HuH-7.5 (cell line): Measurements from ENCODE around the gene SMIM8.
"Not testable (repeated sequence)": the region's sequence is repeated elsewhere in the genome, so short reads cannot be mapped to it uniquely, and the experiment has no call there.

Source experiments
- DNase-seq: peaks from one replicate; pipeline ENCODE4 v3.0.0; 2011; ENCODE audit warnings: low spot score

SMIM8 gene, protein sequence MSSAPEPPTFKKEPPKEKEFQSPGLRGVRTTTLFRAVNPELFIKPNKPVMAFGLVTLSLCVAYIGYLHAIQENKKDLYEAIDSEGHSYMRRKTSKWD

DNA sequence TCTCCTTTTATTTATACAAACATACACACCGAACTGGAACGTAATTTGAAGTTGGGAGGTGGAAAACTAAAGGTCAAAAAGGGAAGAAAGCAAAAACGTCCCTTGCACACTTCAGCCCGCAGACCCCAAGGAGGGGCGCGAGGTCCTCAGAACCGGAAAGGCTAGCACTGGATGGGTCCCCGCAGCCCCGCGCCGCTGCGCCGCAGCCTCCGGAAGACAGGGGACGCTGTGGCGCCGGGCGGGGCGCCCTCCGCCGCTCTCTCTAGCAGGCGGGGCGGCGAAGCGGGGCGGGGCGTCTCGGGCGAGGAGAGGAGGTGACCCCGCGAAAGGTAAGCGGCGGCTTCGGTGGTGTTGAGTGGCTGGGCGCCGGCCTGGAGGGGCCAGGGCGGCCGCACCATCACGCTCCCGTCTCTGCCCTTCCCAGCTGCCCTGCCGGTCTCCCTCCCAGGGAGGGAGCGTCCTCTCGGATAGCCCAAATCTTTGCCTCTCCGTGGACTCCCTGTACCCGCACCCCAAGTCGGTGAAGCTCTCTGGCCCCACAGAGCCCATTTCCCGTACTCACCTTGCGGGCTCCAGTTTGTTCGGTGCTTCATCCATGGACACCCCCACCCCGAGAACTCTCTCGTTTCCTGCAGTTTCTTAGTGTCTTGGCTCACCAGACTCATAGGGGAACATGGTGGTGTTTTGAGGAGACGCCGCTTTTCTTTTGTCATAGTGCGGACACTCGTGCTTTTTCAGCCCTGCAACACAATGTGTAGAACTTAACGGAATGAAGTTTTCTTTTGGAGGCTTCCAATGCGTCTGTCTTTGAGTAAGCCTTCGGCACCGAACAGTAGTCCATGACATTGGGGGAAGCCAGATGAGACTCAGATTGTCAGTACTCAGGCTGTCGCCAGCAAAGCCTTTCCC lies at the start of gene SMIM8:
Gene SMIM8 (plus strand): TSS at position 285 of the 909 bp plus-strand sequence. CDS start 14,444 bp downstream, outside the sequence.
- DNase-seq = peak; percentile 73

DNA sequence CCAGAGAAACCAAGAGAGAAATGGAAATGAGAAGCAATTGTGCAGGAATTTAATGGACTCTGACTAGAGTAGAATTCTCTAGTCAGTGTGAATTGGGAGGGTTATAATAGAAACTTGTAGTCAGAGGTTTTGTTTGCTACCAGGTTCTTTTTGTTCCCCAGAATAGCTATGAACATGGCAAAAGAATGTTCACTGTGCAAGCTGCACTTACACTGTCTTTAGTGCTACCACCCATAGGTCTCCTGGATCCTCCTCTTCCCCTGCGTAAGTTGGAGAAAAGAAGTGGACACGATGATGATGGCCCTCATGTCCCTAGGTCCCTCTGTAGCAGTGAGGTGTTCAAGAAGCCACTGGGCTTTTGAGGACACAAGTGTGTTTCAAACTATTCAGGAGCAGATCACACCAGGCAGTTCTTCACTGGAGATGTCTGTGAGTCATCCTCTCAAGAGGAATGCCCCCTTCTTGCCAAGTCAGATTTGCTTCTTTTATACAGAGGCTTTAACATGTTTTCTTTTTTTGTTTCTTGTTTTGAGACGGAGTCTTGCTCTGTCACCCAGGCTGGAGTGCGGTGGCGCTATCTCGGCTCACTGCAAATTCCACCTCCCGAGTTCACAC lies 47.6 kb upstream of the SMIM8 start:
- no peak for DNase-seq

DNA sequence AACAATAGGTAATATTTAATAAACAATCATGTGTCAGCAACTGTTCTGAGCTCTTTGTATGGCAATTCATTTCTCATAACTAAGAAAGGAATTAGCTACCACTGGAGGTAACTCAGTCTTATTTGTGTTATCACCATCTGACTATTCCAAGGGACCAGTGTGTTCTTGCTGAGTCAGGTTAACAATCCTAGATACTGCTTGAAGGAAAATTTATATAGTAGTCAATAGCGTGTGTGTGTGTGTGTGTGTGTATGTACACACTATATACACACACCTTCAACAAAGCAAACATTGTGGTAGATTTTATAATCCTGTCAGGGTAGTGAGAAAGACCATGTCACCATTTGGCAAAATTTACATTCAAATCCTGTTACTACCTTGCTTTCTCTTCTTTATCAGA lies 45.8 kb upstream of the SMIM8 start:
- DNase-seq = no peak

DNA sequence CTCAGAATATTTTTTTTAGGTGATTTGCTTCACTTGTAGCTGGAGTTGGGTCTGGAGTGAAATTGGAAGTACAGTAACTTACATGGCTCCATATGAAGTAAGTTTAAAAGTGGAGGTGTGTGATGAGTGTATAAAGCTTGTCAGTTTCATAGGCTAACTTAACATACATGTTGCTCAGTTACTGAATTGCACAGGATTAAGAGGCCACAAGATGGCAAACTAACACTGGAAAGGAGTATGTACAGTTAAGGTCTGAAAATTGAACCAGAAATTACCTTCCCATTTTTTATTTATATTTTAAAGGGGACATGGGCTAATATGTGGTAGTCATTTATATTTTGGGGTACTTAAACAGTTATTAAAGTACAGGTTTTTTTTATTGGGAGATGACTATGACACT lies 45.3 kb upstream of the SMIM8 start:
- no peak for DNase-seq

DNA sequence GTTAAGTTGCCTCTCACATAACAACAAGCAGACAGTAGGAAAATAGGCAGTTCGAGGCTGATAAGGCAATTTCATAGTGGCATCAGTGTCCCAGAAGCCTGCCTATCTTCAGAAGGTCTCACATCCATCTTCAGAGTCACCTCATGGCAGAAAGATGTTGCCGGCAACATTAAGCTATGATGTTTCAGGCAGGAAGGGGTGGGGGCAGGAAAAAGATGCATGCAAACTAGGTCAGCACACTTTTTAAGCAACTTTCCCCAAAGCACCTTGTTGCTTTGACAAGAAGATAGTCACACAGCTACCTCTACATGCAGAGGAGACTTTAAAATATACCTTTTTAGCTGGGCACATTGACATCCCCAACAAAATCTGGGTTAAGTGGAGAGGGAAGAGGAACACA lies 43.2 kb upstream of the SMIM8 start:
- DNase-seq = no peak

DNA sequence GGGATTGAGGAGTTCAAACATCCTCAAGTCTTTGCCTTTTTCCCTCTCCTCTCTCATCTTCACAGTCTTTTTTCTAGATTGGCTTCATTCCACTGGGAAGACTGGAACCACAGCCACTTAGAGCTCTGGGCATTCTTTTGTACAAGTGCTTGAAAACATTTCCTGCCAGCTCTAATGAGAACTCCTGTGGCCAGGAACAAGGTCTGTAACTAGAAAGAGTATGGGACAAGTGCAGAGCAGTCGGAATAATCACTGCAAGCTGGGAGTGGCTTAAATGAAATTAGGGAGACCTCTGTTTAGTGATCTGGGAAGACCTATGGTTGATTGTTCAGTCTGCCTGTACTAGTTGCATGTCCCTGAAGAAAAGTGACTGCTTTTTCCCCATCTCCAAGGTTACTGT lies 41.0 kb upstream of the SMIM8 start:
- no peak for DNase-seq

DNA sequence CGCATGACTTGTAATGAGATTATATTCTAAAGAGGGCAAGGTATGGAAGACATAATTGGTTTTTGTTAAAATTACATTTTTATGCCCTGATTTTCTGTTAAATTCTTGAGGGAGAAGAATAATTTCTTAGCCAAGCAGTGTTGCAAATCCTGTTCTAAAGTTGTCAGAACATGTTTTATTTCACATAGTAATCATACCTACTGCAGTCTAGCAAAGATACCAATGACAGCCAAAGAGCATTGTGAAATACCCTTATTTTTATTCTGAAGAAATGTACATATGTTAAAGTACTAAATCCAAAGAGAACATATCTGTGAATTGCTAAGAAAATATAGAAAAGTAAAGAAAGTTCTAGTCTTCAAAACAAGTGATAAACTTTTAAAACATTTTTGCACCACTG lies 39.6 kb upstream of the SMIM8 start:
- DNase-seq = no peak

DNA sequence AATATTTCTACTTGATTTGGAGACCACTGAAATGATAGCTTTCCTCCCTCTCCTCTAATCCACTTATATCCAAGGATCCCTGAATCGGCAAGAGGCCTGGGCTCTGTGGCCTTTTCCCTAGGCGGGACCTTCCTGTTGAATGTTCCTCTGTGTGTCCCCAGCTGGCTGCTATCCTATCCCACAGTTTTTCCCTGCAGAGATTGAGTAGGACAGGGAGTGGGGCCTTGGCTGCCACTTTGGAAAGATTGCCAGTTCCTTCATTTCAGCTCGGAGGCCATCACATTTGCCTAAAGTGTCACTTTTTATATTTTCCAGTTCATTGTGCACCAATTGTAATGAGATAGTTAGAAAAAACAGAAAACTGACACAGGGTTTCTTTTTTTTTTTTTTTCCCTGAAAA lies 38.9 kb upstream of the SMIM8 start:
- no peak for DNase-seq

DNA sequence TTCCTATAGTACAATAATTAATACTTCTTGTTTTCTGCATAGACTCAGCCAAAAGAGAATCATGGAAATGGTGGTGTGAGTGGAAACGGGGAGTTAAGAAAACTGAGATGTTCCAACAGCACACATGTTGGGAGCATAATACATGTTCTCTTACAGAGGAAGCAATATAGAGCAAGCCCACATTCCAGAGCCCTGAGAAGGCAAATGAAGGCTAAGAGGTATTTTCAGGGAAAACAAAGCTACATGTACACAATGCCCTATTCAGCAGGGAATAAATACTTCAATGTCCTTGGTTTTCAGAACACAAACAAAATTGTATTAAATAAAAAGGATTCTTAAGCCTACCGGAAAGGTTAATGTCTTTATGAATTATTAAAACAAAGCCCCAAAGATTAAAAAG lies 35.1 kb upstream of the SMIM8 start:
- DNase-seq = no peak

DNA sequence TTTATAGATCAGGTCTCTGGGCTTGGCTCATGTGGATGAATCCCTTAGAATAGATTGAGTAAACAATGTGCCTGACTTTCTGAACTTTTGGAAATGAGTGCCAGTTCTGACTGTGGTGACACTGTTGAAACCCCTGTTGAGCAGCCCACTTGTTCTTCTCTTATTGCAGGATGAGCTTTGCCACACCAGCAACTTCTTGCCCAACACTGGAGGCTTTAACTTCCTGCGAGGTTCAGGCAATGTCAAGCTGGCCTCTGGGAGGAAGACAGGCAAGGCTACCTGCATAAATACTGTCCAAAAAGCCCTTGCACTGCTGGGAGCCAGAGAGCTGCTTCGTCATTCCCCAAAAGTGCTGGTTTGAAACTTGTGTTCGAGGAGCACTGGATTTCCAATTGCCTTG lies 32.8 kb upstream of the SMIM8 start:
- no peak for DNase-seq

DNA sequence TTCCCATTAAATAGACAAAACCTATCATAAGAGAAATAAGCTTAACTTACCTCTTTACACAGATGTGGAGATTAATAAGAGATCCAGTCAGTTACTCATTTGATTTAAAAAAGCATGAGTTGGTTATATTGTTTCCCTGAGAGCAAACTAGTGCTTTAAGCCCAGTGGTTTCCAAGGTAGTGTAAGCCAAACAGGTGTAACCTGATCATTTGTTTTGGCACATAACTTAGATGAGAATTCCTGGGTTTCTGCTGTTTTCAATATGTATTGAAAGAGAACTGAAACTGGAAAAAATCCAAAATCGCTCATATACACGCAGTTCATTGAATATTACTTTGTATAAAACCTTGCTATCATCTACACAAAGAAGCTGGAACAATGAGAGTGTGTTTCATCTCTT lies 30.5 kb upstream of the SMIM8 start:
- DNase-seq = no peak

DNA sequence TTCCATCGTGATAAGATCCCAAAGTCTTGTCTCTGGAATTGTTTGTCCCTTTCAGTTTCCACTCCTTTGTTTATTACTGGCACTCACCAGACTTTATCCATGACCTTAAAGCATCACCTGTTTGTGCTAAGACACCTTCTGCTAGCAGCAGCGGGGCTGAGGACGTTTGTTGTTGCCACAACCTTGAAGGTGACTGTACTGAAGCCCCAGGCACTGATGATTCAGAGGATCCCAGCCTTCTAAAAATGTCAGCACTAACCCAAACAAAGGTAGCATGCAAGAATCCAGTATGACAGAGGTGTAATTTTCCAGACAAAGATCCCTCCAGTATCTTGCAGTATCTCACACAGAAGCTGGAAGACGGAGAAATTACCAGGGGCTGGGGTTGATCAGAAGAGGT lies 28.9 kb upstream of the SMIM8 start:
- DNase-seq = no peak

DNA sequence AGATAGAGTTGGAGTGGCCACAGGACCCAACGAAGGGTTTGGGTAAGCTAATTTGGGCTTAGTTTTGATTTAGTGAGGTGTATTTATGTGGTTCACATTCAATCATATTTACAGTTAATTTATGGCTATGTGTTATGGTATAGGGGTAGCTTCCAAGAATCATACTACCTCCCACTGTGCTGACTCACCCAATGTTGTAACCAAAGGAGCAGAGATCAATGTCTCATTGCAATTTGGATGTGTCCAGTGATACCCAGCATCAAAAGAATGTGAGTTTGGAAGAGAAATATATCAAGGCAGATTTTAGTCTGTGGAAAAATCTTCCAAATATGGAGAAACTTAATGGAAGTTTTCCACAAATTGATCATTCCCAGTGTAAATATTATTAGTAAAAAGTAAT lies 25.3 kb upstream of the SMIM8 start:
- no peak for DNase-seq

DNA sequence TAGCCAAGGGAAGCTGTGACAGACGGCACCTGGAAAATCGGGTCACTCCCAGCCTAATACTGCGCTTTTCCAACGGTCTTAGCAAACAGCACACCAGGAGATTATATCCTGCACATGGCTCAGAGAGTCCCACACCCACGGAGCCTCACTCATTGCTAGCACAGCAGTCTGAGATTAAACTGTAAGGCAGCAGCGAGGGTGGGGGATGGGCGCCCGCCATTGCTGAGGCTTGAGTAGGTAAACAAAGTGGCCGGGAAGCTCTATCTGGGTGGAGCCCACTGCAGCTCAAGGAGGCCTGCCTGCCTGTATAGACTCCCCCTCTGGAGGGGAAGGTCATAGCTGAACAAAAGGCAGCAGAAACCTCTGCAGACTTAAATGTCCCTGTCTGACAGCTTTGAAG lies 21.1 kb upstream of the SMIM8 start:
- DNase-seq = not testable (repeated sequence)

DNA sequence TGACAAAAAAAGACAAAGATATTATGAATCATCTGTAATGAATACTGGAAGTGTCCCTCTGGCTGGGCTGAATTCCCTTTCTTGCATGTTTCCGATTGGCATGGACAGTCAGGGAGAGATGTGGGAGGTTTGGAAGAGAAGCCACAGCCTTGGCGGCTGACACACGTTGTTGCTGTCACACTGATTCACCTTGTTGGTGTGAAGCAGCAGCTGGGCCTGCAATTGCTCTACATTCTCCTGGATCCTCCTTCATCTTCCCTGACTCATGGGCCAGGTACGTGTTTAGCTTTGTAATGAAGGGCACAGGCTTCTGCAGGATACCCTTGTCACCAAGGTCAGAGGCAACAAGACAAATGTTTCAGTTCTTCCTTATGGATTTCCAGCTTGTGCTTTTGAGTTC lies 13.4 kb upstream of the SMIM8 start:
- no peak for DNase-seq

DNA sequence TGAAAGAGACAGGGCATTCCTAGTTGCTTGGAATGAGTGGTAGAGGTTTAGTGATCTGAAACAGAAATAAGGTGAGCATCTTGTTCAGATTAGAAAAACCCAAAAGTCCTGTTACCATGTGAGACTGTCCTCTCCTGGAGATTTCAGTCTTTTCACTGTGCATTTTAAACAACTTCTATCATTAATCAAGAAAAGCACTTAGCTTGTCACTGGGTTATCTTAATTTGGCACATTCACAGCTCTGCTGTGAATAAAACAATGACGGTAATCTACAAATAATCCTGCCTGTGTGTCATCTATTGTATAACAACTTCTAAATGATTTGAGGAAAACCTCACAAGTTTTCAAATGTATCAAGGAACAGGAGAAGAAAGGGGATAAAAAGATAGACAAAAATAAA lies 9.5 kb upstream of the SMIM8 start:
- no peak for DNase-seq

DNA sequence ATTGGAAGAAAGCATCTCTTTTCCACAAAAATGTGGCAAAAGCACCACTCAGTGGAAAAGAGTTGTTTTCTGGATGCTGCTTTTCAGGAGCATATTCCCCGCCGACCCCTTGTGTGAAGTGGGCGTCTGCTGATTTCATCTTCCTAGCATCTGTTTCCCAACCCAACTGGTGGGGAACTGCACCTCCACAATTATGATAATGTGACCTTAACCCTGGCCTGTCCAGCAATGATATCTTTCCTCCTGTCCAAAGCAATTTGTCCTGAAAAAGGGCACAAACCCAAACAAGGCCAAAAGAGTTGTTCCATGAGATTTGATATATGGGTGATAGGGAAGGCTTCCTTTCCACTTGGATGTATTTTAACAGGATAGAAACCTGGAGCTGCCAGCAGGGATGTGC lies 7.3 kb upstream of the SMIM8 start:
- DNase-seq = no peak

DNA sequence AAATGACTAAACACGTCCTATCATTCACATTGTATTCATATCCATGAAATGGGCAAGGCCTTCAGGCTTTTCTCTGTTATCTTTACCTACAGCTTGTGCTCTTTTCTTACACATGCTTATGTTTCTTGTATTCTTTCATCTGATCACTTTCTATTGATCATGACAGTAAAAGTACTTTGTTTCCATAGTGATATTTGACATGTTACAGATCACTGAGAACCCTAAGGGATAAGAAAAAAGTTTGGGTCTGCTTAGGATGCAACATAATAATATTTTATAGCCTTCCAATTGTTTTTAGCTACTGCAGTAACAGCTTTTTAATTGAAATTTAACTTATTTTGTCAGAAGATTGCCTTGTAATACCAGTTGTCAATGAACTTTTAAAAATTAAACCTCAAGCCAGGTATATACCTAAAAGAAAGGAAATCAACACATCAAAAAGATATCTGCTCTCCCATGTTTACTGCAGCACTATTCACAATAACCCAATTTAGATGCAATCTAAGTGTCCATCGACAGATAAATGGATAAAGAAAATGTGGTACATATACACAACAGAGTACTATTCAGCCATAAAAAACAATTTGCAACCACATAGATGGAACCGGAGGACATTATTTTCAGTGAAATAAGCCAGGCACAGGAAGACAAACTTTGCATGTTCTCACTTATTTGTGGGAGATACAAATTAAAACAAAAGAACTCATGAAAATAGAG lies 3.0 kb upstream of the SMIM8 start:
- DNase-seq = no peak

DNA sequence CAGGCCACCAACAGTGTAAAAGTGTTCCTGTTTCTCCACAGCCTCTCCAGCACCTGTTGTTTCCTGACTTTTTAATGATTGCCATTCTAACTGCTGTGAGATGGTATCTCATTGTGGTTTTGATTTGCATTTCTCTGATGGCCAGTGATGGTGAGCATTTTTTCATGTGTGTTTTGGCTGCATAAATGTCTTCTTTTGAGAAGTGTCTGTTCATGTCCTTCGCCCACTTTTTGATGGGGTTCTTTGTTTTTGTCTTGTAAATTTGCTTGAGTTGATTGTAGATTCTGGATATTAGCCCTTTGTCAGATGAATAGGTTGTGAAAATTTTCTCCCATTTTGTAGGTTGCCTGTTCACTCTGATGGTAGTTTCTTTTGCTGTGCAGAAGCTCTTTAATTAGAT lies 1.5 kb downstream of the SMIM8 start:
- DNase-seq = not testable (repeated sequence)

DNA sequence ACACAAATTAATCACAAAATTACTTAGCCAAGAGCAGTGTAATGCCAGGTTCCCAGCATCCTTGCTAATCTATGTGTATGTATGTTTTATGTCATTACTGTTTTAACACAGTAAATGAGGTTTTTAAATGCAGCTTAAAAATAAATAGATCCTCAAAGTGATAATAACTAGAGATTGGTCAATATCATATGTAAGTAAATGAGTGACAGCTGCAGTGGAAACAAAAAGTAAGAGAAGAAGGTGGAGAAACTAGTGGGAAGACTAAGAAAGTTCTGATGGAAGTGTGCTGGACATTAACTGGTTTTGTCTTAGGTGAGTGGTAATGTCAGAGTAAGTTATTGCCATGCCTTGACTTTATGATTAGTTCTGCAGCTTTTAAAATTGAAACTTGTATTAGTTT lies 8.6 kb downstream of the SMIM8 start:
- DNase-seq = no peak

DNA sequence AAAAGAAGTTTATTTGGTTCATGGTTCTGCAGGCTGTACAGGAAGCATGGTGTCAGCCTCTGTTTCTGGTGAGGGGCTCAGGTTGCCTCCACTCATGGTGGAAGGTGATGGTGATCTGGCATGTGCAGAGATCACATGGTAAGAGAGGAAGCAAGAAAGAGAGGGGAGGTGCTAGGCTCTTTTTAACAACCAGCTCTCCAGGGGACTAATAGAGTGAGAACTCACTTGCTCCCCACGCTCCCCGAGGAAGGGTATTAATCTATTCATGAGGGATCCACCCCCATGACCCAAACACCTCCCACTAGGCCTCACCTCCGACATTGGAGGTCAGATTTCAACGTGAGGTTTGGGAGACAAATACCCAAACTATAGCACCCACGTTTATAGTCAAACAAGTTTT lies 10.6 kb downstream of the SMIM8 start:
- no peak for DNase-seq

DNA sequence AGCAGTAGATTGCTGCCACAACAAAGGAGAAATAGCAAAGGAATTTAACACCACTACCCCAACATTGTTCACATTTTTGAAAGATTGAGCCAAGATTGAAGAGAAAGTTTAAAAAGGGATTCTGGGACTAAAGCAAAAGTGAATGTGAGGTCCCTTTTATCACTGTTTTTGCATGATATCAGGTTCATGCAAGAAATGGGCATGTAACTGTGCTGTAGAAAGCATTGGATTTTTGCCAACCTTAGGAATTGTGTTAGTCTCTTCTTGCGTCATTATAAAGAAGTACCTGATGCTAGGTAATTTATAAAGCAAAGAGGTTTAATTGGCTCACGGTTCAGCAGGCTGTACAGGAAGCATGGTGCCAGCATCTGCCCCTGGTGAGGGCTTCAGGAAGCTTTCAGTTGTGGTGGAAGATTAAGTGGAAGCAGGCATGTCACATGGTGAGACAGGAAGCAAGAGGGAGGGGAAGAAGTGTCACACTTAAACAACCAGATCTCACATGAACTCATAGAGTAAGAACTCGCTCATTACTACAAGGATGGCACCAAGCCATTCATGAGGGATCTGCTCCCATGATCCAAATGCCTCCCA lies 11.3 kb downstream of the SMIM8 start:
- DNase-seq = no peak

DNA sequence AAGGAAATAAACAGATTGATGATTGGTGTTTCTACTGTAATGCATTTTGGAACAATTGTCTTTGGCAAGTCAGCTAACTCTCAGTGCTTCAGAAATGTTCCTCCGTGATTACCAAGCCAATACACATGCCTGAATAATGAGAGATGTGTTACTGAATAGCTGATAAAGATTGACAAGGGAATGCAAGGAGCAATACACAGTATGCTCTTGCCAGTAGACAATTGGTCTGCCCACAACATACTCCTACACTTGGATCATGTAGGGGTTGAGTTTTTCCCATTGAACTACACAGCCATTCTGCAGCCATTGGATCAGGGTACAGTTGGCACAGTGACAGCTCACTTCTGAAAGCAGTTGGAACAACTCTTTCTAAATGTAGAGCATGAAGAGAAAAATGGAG lies 12.3 kb downstream of the SMIM8 start:
- DNase-seq = no peak
